ENCODE data around the gene LHX8.
"Not testable (repeated sequence)": the region's sequence is repeated elsewhere in the genome, so short reads cannot be mapped to it uniquely, and the experiment has no call there.

LHX8 gene

GRCh38 chr1:75132812-75133619 is 1.2 kb upstream of the LHX8 start:
- no peak for DNase-seq (ENCODE audit: low spot score)

- no peak for DNase-seq (ENCODE audit: low spot score)
Measured at GRCh38 chr1:75134647-75135572, 722 bp downstream of the LHX8 start.

- no peak for DNase-seq (ENCODE audit: low spot score)
Measured at GRCh38 chr1:75135573-75136194, 1.5 kb downstream of the LHX8 start.

- DNase-seq (ENCODE audit: low spot score): no peak
Measured at GRCh38 chr1:75136195-75136815, 2.1 kb downstream of the LHX8 start.

- DNase-seq (ENCODE audit: low spot score): no peak
Measured at GRCh38 chr1:75136921-75137641, 2.9 kb downstream of the LHX8 start.

- DNase-seq (ENCODE audit: low spot score): no peak
Measured at GRCh38 chr1:75152092-75152491, 17.9 kb downstream of the LHX8 start.

GRCh38 chr1:75159154-75159553 is 25.0 kb downstream of the LHX8 start:
- DNase-seq (ENCODE audit: low spot score): no peak

- DNase-seq (ENCODE audit: low spot score): no peak
Measured at GRCh38 chr1:75165264-75165663, 31.1 kb downstream of the LHX8 start.

- no peak for DNase-seq (ENCODE audit: low spot score)
Measured at GRCh38 chr1:75166821-75167220, 32.6 kb downstream of the LHX8 start.

GRCh38 chr1:75170011-75170410 is 35.8 kb downstream of the LHX8 start:
- no peak for DNase-seq (ENCODE audit: low spot score)

GRCh38 chr1:75170981-75171380 is 36.8 kb downstream of the LHX8 start:
- DNase-seq (ENCODE audit: low spot score): no peak

GRCh38 chr1:75171876-75172275 is 37.7 kb downstream of the LHX8 start:
- no peak for DNase-seq (ENCODE audit: low spot score)

- no peak for DNase-seq (ENCODE audit: low spot score)
Measured at GRCh38 chr1:75172556-75172955, 38.4 kb downstream of the LHX8 start.

GRCh38 chr1:75174031-75174760 is 40.0 kb downstream of the LHX8 start:
- no peak for DNase-seq (ENCODE audit: low spot score)

GRCh38 chr1:75181214-75181955 is 47.2 kb downstream of the LHX8 start:
- not testable (repeated sequence) for DNase-seq (ENCODE audit: low spot score)

GRCh38 chr1:75188892-75189291 is 54.7 kb downstream of the LHX8 start:
- DNase-seq (ENCODE audit: low spot score): no peak

GRCh38 chr1:75198163-75198562 is 64.0 kb downstream of the LHX8 start:
- DNase-seq (ENCODE audit: low spot score): no peak

- no peak for DNase-seq (ENCODE audit: low spot score)
Measured at GRCh38 chr1:75198761-75199160, 64.6 kb downstream of the LHX8 start.

GRCh38 chr1:75202751-75203150 is 68.6 kb downstream of the LHX8 start:
- no peak for DNase-seq (ENCODE audit: low spot score)
